ENCODE measurements around the gene TNS3. TPM values are rescaled to one million over a fixed set of nuclear protein-coding genes. Genes with fewer than 3 reads are reported as not detected.

TNS3 gene
- total and polyA plus RNA-seq, 10 of the 15 experiments (the other 5 are each of a cell fraction or from before 2014, with no cell fraction given): 0.27 to 2.7 (median 0.79) TPM

GRCh38 chr7:47549916-47550315, 32.0 kb downstream of the TNS3 start (continued):
- TF ChIP-seq IRF3 (IDR thresholded peaks at IDR 0.05) (no peak), ZBTB4 (CRISPR knock-in tag; IDR thresholded peaks at IDR 0.05) (no peak)

- ChIA-PET CTCF (interaction anchor here (0.5 kb wide), 1 partner anchor 117 kb away, joined by 3 read pairs; no protein-coding TSS in a partner anchor), RAD21 (ENCODE audit: unreplicated experiment) (no interaction called here), POLR2A (no interaction called here), SMC1A (ENCODE audit: uncharacterized antibody, unreplicated experiment) (no interaction called here)
- H3K4me1 ChIP-seq (ENCODE audit: control insufficient read depth, insufficient read depth, low read length): peaks cover 9% of the 10 kb centered on the region
- H3K27me3 ChIP-seq (replicated peaks in 1 of 2; ENCODE audit: control insufficient read depth in 2 of 2, insufficient read depth in 2 of 2, low read length in 1 of 2): peaks cover 0 to 1% of the 10 kb centered on the region in 2 experiments
- H3K27ac ChIP-seq (ENCODE audit: control insufficient read depth, insufficient read depth): no peak overlapping the region
- WGBS (ENCODE audit: insufficient coverage, insufficient replicate concordance, low lambda C conversion rate, missing lambda C conversion rate): 47% methylated on average over 6 of the region's 6 CpGs
- no peak overlapping the region for H3K4me2 ChIP-seq (ENCODE audit: control insufficient read depth, insufficient read depth)
- in situ Hi-C loops (cut with MboI) (no loop called here), intact Hi-C loops (cut with micrococcal nuclease; ENCODE audit: unreplicated experiment) (no loop called here)
- FAIRE-seq: no peak
- H2AFZ ChIP-seq (ENCODE audit: control insufficient read depth, low read depth, low read length): no peak overlapping the region
- no peaks in the 10 kb centered on the region for H3K79me2 ChIP-seq (ENCODE audit: control insufficient read depth, insufficient read depth, low read length)
- H4K20me1 ChIP-seq (ENCODE audit: control insufficient read depth, insufficient read depth): no peaks in the 10 kb centered on the region
- no peaks in the 10 kb centered on the region for H3K9me3 ChIP-seq (replicated peaks; ENCODE audit: control insufficient read depth, insufficient read depth, low read length)
- H3K4me3 ChIP-seq: no peak overlapping the region
- H3K9ac ChIP-seq (ENCODE audit: control insufficient read depth, insufficient read depth, low read length): no peak overlapping the region
- ATAC-seq: no peak
- H3K36me3 ChIP-seq (ENCODE audit: control insufficient read depth in 2 of 2, insufficient read depth in 2 of 2, low read length in 1 of 2): no peaks in the 10 kb centered on the region
- DNase-seq (ENCODE audit: low read depth, low spot score): no peak
- no TSS peak for BruUV-seq (replicated peaks)
- TF ChIP-seq RAD21 (IDR thresholded peaks at IDR 0.05; ENCODE audit: insufficient read depth, low read depth, low read length) (no peak), PRDM15 (CRISPR knock-in tag; IDR thresholded peaks at IDR 0.05) (no peak), ASH2L (IDR thresholded peaks at IDR 0.05; ENCODE audit: borderline replicate concordance, low read depth) (no peak), TARDBP (IDR thresholded peaks at IDR 0.05; ENCODE audit: borderline replicate concordance) (no peak)
Measured at GRCh38 chr7:47549397-47549796, 32.5 kb downstream of the TNS3 start.

Data from GM12878 (cell line).